Measurements from ENCODE around the gene CD200. TPM values are rescaled to one million over a fixed set of nuclear protein-coding genes. Genes with fewer than 3 reads are reported as not detected.

The CD200 gene
- total RNA-seq, 1 donor from 2014 or later: 14.8 TPM

DNA sequence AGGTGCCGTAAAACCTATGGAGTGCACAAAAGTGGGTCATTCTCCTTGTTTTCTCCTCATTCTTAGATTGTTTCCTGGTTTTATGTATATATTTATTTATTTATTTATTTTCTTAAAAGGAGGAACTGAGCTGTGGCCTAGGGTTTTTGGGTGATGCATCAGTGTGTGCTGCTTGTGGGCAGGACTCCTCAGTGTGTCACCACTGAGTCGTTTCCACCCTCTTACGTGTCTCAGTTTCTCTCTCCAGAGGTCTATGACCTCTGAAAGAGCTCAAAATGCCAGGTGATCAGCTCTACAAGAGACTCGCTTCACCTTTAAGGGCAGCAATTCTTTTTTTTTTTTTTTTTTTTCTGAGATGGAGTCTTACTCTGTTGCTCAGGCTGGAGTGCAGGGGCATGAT lies 72.9 kb downstream of the CD200 start:
- intact Hi-C loops (cut with micrococcal nuclease): no loop called here

GRCh38 chr3:112407214-112407887 lies 74.4 kb downstream of the CD200 start:
- intact Hi-C loops (cut with micrococcal nuclease): no loop called here

DNA sequence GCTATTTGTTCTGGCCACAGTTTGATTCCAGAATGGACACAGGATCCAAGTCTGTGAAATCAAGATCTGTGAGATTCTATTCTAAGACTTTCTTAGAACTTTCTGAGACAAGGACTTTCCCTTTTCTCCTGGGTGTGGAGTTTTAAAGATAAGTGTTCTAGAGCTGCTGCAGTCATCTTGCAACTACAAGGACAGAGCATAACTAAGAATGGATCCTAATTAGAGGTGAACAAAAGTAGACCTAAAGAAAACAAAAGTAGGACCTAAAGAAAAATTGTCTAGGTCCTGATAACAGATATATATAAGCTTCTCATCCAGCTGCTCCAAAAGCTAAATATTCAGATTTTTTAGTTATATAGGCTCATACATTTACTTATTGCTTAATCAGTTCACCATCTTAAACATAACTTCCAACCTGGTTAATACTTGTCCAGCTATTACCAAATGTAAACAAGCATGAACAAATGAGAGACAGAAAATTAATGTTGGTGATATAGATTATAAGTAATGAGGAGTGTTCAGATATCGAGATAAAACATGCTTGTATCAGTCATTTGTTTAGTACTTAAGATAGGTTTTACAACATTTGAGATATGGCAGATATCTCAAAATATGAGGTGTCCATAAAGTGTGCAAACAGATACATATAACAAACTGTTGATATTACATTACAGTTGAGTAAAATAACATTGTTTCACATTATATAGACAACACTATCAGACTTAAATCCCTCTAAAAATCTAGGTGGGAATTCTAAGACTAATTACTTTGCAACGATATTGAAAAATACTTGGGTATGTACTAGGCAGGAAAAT lies 75.1 kb downstream of the CD200 start:
- intact Hi-C loops (cut with micrococcal nuclease): no loop called here

DNA sequence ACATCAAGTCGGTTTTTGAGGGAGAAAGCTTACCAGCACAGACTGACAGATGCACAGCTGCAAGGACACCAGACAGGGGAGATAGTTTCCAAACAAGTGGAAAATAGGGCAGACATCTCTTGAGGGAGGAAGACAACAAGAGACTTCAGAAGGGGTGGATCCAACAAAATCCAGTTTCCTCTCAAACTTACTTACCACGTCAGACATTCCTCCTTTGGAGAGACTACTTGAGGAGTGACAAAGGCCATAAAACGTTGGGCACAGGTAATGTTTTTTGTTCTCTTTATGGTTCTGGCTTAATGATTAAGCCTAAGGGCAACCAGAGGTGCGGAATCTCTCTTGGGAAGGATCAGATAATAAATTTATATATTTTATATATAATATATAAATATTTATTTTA lies 76.1 kb downstream of the CD200 start:
- intact Hi-C loops (cut with micrococcal nuclease): no loop called here

DNA sequence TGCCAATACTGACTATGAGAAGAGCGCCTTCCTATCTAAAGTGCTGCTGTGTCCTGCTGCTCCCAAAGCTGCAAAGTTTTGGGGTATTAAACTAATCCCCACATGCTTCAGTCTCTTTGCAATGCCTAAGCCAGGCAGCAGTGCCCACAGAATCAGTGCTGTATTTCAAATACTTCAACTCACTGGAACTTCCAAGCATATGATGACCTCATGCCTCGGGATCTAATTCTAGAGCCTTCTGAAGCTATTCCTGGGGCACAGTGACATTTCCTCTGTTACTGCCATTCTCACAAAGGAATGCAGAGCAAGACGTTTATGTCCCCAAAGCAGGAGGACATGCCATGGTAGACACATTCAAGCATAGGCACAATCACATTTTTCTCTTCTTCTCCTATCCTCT lies 78.5 kb downstream of the CD200 start:
- intact Hi-C loops (cut with micrococcal nuclease): no loop called here

Other genes starting within 250 kb of the CD200 start
- gene C3orf52, start 246.8 kb upstream of the CD200 start, total RNA-seq: 10.1 and 11.0 TPM in 2 replicates
- gene GCSAM, start 199.9 kb upstream of the CD200 start, total RNA-seq: 5.3 and 5.7 TPM in 2 replicates
- gene SLC9C1, start 38.9 kb upstream of the CD200 start, total RNA-seq: not detected in 2 replicates
- gene BTLA, start 166.3 kb downstream of the CD200 start, total RNA-seq: 37.8 and 42.6 TPM in 2 replicates
- 59.5 and 62.9 TPM in 2 replicates for gene ATG3, start 228.8 kb downstream of the CD200 start, total RNA-seq
- 19.8 and 22.4 TPM in 2 replicates for gene SLC35A5, start 228.9 kb downstream of the CD200 start, total RNA-seq